SK-N-SH (cell line): ENCODE measurements around the gene FAP. TPM values are rescaled to one million over a fixed set of nuclear protein-coding genes. Genes with fewer than 3 reads are reported as not detected.

ENCODE experiments used
- CTCF ChIA-PET: fragments of 300-600, 350-600 bp; formaldehyde crosslinking; extraction: SDS; loops from one replicate; lab custom pipeline; 2021; lab: Yijun Ruan, JAX
- POLR2A ChIA-PET: fragments of 350-600 bp; sonication (Branson Sonifier 250); formaldehyde crosslinking; extraction: SDS; loops from one replicate; lab custom pipeline; 2020; ENCODE audit warnings: antibody characterized with exemption, inconsistent platforms; lab: Yijun Ruan, JAX
- DNase-seq: peaks from one replicate; pipeline ENCODE4 v3.0.0; 2012
- H2AFZ ChIP-seq: fragments of 200-600 bp; sonication (generic); 2 replicates; pipeline ENCODE4 v1.8.1; 2016; ENCODE audit warnings: antibody characterized with exemption, mild to moderate bottlenecking, low read depth
- H3F3A ChIP-seq: fragments of 200-600 bp; sonication (generic); replicated peaks from 2 replicates; pipeline ENCODE3; 2016; ENCODE audit warnings: antibody characterized with exemption, mild to moderate bottlenecking; ENCODE audit not compliant: insufficient read depth
- H3K27ac ChIP-seq, 2 experiments: fragments of 200-500 bp in 1 of 2; fragments of 200-600 bp in 1 of 2; sonication (Bioruptor generic) in 1 of 2; sonication (generic), shearing (Covaris generic) in 1 of 2; 2 replicates each; pipeline versions ENCODE4 v1.5.1 to v1.6.1; 2014 to 2016; ENCODE audit warnings: low read depth in 2 of 2, inconsistent platforms in 1 of 2, low read length in 1 of 2, mild to moderate bottlenecking in 1 of 2, mixed read lengths in 1 of 2
- H3K27me3 ChIP-seq: fragments of 200-600 bp; sonication (generic), shearing (Covaris generic); 2 replicates; pipeline ENCODE4 v1.6.1; 2016; ENCODE audit warnings: mixed run types; ENCODE audit not compliant: insufficient read depth
- H3K36me3 ChIP-seq, 2 experiments: fragments of 200-500 bp in 1 of 2; fragments of 200-600 bp in 1 of 2; sonication (Bioruptor generic) in 1 of 2; sonication (generic) in 1 of 2; replicated peaks in 1 of 2; 2 replicates each; pipeline versions ENCODE3 to v1.5.1; 2014 to 2016; ENCODE audit warnings: low read length in 1 of 2, mild to moderate bottlenecking in 1 of 2; ENCODE audit not compliant: insufficient read depth in 2 of 2, control insufficient read depth in 1 of 2
- H3K4me1 ChIP-seq, 2 experiments: fragments of 200-500 bp in 1 of 2; fragments of 200-600 bp in 1 of 2; sonication (Bioruptor generic) in 1 of 2; sonication (generic), shearing (Covaris generic) in 1 of 2; 2 replicates each; pipeline versions ENCODE4 v1.5.1 to v1.6.1; 2014 to 2016; ENCODE audit warnings: low read depth in 1 of 2, low read length in 1 of 2, mixed run types in 1 of 2; ENCODE audit not compliant: insufficient read depth in 2 of 2, control insufficient read depth in 1 of 2
- H3K4me2 ChIP-seq: fragments of 200-600 bp; sonication (generic), shearing (Covaris generic); 2 replicates; pipeline ENCODE4 v1.6.1; 2017; ENCODE audit warnings: mixed run types
- H3K4me3 ChIP-seq, 2 experiments: fragments of 200-500 bp in 1 of 2; fragments of 200-600 bp in 1 of 2; sonication (Bioruptor generic) in 1 of 2; sonication (generic), shearing (Covaris generic) in 1 of 2; 2 replicates each; pipeline versions ENCODE4 v1.5.1 to v1.8.1; 2014 to 2016; ENCODE audit warnings: low read depth in 2 of 2, inconsistent platforms in 1 of 2, low read length in 1 of 2, mild to moderate bottlenecking in 1 of 2, mixed read lengths in 1 of 2, moderate library complexity in 1 of 2
- H3K79me2 ChIP-seq: fragments of 200-600 bp; sonication (generic); 2 replicates; pipeline ENCODE4 v1.8.1; 2017; ENCODE audit warnings: mild to moderate bottlenecking; ENCODE audit not compliant: insufficient read depth
- H3K9ac ChIP-seq: fragments of 200-600 bp; sonication (generic); 2 replicates; pipeline ENCODE4 v1.6.1; 2017; ENCODE audit warnings: mixed run types
- H3K9me2 ChIP-seq: fragments of 200-600 bp; sonication (generic); 2 replicates; pipeline ENCODE4 v1.6.1; 2017; ENCODE audit warnings: mixed run types
- H3K9me3 ChIP-seq: fragments of 200-600 bp; sonication (generic); 2 replicates; pipeline ENCODE4 v1.6.1; 2017; ENCODE audit warnings: mixed run types, mild to moderate bottlenecking, moderate library complexity
- H4K20me1 ChIP-seq: fragments of 200-600 bp; sonication (generic); 2 replicates; pipeline ENCODE4 v1.6.1; 2017; ENCODE audit warnings: mild to moderate bottlenecking, mixed run types; ENCODE audit not compliant: insufficient read depth
- ELF1 ChIP-seq: IDR thresholded peaks from 2 replicates; pipeline ENCODE4 v1.4.0; 2012
- EP300 ChIP-seq, 2 experiments: IDR thresholded peaks; 2 replicates each; pipeline versions ENCODE4 v1.4.0 to v1.6.1; 2012; ENCODE audit warnings: borderline replicate concordance in 1 of 2, low read depth in 1 of 2, low read length in 1 of 2
- EZH2phosphoT487 ChIP-seq: fragments of 200-600 bp; sonication (generic); IDR thresholded peaks from 2 replicates; pipeline ENCODE4 v1.6.1; 2017; ENCODE audit warnings: low read depth, mixed run types, mild to moderate bottlenecking, antibody characterized with exemption, moderate library complexity, borderline replicate concordance
- FOXJ3 ChIP-seq: sonication (generic); formaldehyde crosslinking; IDR thresholded peaks from 2 replicates; pipeline ENCODE4 v1.5.1; 2020; ENCODE audit warnings: mild to moderate bottlenecking, missing genetic modification reagents
- GATA2 ChIP-seq: sonication (generic); formaldehyde crosslinking; IDR thresholded peaks from 2 replicates; pipeline ENCODE4 v1.5.0; 2020; ENCODE audit warnings: mild to moderate bottlenecking, missing genetic modification reagents
- JUND ChIP-seq: IDR thresholded peaks from 2 replicates; pipeline ENCODE4 v1.4.0; 2012
- MAX ChIP-seq: IDR thresholded peaks from 2 replicates; pipeline ENCODE4 v1.4.0; 2012; ENCODE audit warnings: low read depth
- MXI1 ChIP-seq: IDR thresholded peaks from 2 replicates; pipeline ENCODE4 v1.6.1; 2012; ENCODE audit warnings: mild to moderate bottlenecking, low read depth, low read length, improper control_type of control experiment
- NRF1 ChIP-seq: IDR thresholded peaks from 2 replicates; pipeline ENCODE4 v1.6.1; 2012; ENCODE audit warnings: low read depth, mild to moderate bottlenecking, low read length
- PBX3 ChIP-seq: IDR thresholded peaks from 2 replicates; pipeline ENCODE4; 2012
- POLR2AphosphoS5 ChIP-seq: IDR thresholded peaks from 2 replicates; pipeline ENCODE4 v1.6.1; 2012; ENCODE audit warnings: low read depth, low read length
- RCOR1 ChIP-seq: fragments of 150-350 bp; IDR thresholded peaks from 2 replicates; pipeline ENCODE4 v1.6.1; 2017; ENCODE audit warnings: antibody characterized with exemption, low read length
- REST ChIP-seq: IDR thresholded peaks from 2 replicates; pipeline ENCODE4 v1.6.1; 2012; ENCODE audit warnings: mild to moderate bottlenecking, low read depth, low read length, moderate library complexity
- RXRA ChIP-seq: IDR thresholded peaks from 2 replicates; pipeline ENCODE4 v1.4.0; 2012; ENCODE audit warnings: low read depth, mild to moderate bottlenecking, borderline replicate concordance
- SMC3 ChIP-seq: IDR thresholded peaks from 2 replicates; pipeline ENCODE4 v1.6.1; 2012; ENCODE audit warnings: low read depth, low read length, improper control_type of control experiment
- TCF12 ChIP-seq: IDR thresholded peaks from 2 replicates; pipeline ENCODE4 v1.4.0; 2012
- TEAD4 ChIP-seq: IDR thresholded peaks from 2 replicates; pipeline ENCODE4 v1.4.0; 2012; ENCODE audit warnings: mild to moderate bottlenecking, borderline replicate concordance; ENCODE audit not compliant: insufficient read depth
- USF1 ChIP-seq: IDR thresholded peaks from 2 replicates; pipeline ENCODE4 v1.4.0; 2012; ENCODE audit warnings: low read depth, borderline replicate concordance
- USF2 ChIP-seq: fragments of 150-350 bp; IDR thresholded peaks from 2 replicates; pipeline ENCODE4 v1.6.1; 2017; ENCODE audit warnings: antibody characterized with exemption, low read length, low read depth, borderline replicate concordance
- YY1 ChIP-seq: IDR thresholded peaks from 2 replicates; pipeline ENCODE4 v1.4.0; 2012; ENCODE audit warnings: low read depth, mild to moderate bottlenecking
- WGBS: methylation state at CpG from one replicate; pipeline ENCODE4 v1.1.6; 2017; ENCODE audit warnings: low lambda C conversion rate; 5-methylcytosine and 5-hydroxymethylcytosine counted together
- polyA plus RNA-seq, 3 experiments: library from polyadenylated mRNA; depleted of rRNA; stranded (reverse); fragments of >200 nt; gene quantifications; 2 replicates each; pipeline ENCODE4 v1.2.3, GENCODE V29; 2012

Gene FAP
- polyA plus RNA-seq, 1 of the 3 experiments (the other 2 are of a cell fraction): 36.9 TPM

GRCh38 chr2:162219426-162219825 lies 23.8 kb downstream of the FAP start:
- POLR2A ChIA-PET: no interaction called here
- Histone ChIP-seq H3K36me3 (peaks cover 44 to 75% of the 10 kb centered on the region in 2 experiments), H3K4me1 (no peaks in the 10 kb centered on the region; a peak in 1 of 4 replicates), H3K9ac (no peak overlapping the region), H3F3A (peaks cover 3% of the 10 kb centered on the region), H3K27ac (no peak overlapping the region), H3K9me3 (no peaks in the 10 kb centered on the region)
- DNase-seq: no peak
- TF ChIP-seq POLR2AphosphoS5: no peak
- TF ChIP-seq NRF1: no peak
- no peak for TF ChIP-seq USF2
- TF ChIP-seq TEAD4: no peak
- no peak for TF ChIP-seq RXRA
- TF ChIP-seq ELF1: no peak
- TF ChIP-seq PBX3: no peak
- TF ChIP-seq REST: no peak
- no peak for TF ChIP-seq EP300 (IDR thresholded peaks at IDR 0.05; ENCODE audit: borderline replicate concordance in 1 of 2, low read depth in 1 of 2, low read length in 1 of 2)
- TF ChIP-seq RCOR1: no peak
- no peak for TF ChIP-seq MAX
- TF ChIP-seq YY1: no peak
- no peak for TF ChIP-seq TCF12
- TF ChIP-seq EZH2phosphoT487: no peak
- TF ChIP-seq USF1: no peak
- no peak for TF ChIP-seq SMC3
- no peak for TF ChIP-seq GATA2 (CRISPR knock-in tag)
- no peak for TF ChIP-seq JUND
- no peak for TF ChIP-seq FOXJ3
- no peak for TF ChIP-seq MXI1
- TF ChIP-seq, all 33 proteins: peak for 0
- H2AFZ ChIP-seq: no peak overlapping the region
- no peaks in the 10 kb centered on the region; the same call in 1 of the 2 replicates for H3K79me2 ChIP-seq
- H4K20me1 ChIP-seq: no peaks in the 10 kb centered on the region
- CTCF ChIA-PET: interaction anchor here (0.7 to 4.4 kb wide), 12 partner anchors 9 to 416 kb away, joined by 3 to 104 read pairs (median 6); no protein-coding TSS in a partner anchor
- no peaks in the 10 kb centered on the region for H3K9me2 ChIP-seq
- WGBS: 76% methylated on average over 4 of the region's 4 CpGs
- H3K27me3 ChIP-seq: no peaks in the 10 kb centered on the region
- H3K4me2 ChIP-seq: no peak overlapping the region
- H3K4me3 ChIP-seq: no peak overlapping the region
